NCI-H2171 treated with DMSO at 0.1 percent for 48 hours (cell line): ENCODE data around the gene NDRG4.

Experiments used
- DNase-seq: peaks from one replicate; lab custom pipeline; 2025; lab: John Stamatoyannopoulos, UW

Gene NDRG4

DNA sequence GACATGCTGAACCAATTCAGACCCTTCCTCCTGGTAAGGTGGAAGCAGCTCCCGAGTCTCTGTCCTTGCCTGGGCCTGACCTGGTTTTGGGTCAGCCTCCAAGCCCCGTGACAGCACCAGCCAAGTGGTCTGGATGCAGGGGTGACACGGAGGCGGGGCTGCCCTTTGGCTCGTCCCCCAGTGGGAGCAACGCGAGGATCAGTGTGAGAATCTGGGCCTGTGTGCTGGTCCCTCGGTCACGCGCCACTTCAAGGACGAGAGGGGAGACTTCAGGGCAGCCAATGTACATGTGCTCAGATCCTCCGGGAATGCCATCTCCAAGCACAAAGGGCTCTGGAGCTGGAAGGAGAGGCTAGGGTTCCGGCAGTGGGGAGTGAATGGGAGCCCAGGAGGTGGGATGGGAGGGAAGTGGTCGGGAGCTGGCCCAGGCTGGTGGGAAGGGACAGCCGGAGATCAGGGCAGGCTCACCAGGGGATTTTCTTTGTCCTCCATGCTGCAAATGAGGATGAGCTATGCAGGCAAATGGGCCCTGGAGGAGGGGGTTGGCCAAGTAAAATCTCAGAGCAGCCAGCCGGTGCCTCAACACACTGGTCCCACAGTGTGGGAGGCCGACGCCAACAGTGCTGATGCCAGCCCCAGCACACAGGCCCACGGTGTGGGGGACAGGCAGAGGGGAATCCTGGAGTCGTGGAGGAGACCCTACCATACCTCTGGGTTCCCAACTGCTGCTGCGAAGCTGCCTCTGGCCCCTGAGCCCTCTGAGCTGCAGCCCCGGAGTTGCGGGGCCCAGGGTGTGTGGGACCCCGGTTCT, 4.2 kb upstream of the NDRG4 start:
- DNase-seq: no peak

DNA sequence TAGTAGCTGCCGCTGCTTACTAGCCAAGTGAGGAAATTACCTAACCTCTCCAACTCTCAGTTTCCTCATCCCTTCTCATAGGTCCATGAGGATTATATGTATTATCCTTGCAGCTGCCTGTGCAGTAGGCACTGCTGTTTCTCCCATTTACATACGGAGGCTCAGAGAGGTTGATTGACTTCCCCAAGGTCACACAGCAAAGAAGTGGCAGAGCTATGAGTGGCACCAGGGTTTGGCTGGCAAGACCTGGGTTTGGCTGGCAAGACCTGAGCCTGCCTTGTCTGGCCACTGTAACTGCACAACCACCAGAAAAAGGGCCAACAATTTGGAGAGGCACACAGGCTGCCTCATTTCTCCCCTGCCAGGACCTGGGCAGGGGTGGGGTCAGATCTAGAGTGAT, 2.5 kb upstream of the NDRG4 start:
- no peak for DNase-seq

DNA sequence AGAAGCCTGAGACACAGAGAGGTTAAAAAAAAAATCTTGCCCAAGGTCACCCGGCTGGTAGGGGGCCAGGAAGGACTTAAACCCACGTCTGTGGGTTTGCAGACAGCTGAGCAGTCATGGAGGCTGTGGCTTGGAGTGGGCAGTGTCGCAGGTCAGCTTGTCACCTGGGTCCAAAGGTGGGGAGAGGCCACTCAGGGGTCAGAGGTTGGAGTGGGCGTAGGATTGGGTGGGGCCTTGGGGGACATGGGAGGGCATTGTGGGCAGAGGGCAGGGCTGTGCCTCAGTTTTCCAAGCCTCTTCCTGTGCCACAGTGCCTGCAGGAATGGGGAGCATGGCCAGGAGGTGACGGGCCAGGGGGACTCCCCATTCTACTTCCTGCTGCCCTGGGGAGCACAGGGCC, 2.0 kb upstream of the NDRG4 start:
- DNase-seq: no peak

- DNase-seq: no peak
These were observed 1.4 kb upstream of the NDRG4 start for GRCh38 chr16:58498341-58499091.

DNA sequence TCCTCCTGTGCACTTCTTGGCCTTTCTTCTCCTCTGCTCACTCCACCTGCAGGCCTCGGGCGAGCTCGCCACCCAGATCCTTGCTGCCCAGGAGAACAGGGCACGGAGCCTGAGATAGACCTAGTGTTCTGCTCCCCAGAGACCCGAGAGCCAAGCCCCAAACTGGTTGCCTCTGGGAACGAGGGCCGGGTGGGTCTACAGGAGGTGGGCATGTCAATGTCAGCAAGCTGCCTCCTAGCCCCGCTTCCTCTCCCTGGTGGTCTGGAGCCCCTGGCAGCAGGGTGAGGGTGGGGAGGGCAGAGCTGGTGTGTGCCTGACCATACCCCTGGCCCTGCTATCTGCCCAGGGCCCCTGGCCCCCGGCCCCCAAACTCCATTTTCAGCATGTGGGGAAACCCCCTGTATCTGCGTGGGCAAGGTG, 841 bp upstream of the NDRG4 start:
- DNase-seq: no peak

GRCh38 chr16:58500430-58501241, 693 bp downstream of the NDRG4 start:
- peak; percentile 73 for DNase-seq

DNA sequence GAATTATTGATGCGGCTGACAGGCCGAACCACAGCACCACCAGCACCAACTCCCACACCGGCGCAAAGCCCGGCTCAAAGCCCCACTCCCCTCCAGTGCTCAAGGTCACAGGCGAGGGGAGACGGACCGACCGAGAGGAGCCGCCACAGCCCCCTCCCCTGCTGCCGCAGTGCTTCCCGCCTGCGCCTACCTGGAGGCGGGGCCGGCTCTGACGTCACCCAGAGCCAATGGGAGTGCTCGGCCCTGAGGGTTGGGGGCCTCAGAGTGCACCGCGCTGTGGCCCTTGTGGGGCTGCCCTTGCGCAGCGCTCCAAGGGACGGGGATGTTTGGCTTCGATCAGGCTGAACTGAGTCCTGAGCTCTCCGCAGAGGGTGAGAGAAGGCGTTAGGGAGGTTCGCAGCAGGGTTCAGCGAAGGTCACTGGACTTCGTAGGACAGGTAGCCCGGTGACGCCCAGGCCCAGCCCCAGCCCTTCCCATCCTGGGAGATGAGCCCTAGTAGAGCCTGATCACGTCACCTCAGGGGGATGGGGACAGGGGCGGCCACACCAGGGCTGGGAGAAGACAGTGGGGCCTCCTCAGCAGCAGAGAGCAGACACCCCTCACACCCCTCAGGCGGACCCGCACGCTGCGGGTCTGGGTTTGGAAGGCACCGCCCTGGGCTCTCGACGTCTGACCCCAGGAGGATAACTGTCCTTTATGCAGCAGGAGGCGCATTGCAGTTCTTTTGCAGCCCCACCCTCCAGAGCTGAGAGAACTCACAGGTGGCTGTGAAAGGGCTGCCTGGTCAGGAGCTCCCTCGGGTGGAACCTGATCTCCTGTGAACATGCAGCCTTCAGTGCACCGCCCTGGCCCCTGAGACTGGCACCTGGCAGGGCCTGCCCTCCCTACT, 1.5 kb downstream of the NDRG4 start:
- peak; percentile 80 for DNase-seq

- DNase-seq: no peak
These were observed 2.4 kb downstream of the NDRG4 start for GRCh38 chr16:58502217-58502921.

DNA sequence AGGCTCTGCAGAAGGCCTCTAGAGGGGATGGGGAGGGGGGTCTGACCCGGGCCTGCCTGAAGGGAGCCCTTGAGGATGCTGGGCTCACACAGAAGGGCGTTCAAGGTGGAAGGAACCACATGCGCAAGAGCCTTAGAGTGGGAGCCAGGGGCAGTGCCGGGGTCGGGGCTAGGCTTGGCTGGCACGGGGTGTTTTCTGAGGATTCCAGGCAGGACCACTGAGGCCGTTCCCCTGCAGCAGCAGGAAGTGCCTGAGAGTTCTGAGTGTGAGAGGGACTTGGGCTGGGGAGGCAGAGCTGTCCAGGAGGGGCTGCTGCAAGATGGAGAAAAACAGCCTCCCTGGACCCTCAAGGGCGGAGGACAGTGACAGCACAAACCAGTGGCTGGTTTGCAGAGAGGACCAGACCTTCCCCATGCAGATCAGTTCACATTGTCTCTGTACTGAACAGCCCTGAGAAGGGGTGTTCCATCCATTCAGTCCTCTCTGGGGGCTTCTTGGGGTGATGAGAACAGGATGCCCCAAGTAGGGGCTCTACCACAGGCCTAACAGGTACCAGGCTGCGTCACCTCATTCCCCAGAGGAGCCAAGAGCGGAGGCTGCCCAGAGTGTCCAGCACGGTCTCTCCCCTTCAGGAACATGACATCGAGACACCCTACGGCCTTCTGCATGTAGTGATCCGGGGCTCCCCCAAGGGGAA, 3.4 kb downstream of the NDRG4 start:
- no peak for DNase-seq

DNA sequence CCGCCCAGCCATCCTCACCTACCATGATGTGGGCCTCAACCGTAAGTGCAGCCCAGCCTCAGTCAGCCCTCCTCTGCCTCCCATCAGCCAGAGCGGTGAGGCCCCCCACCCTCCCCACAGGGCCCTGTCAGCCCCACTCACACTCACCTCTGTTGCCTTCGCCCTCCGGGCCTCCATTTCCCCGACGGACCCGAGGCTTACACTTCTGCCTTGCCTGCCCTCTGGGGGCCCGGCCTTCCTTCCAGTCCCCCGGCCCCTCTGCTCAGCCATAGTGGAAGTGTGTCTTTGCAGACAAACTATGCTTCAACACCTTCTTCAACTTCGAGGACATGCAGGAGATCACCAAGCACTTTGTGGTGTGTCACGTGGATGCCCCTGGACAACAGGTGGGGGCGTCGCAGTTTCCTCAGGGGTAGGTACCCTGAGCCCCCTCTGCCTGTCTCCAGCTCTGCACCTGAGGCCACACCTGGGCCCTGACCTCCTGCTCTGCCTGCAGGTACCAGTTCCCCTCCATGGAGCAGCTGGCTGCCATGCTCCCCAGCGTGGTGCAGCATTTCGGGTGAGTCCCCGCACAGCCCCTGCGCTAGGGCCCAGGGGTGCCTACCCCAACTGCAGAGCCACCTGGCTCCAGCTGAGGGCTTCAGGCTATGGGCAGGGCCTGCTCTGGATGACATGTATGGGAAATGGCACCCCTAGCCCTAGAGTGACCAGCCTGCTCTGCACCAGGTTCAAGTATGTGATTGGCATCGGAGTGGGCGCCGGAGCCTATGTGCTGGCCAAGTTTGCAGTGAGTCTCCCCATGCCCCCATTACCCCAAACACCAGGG, 4.1 kb downstream of the NDRG4 start:
- no peak for DNase-seq

GRCh38 chr16:58506241-58507194, 6.6 kb downstream of the NDRG4 start:
- DNase-seq: peak; percentile 70

GRCh38 chr16:58507195-58507962, 7.4 kb downstream of the NDRG4 start:
- no peak for DNase-seq

- no peak for DNase-seq
These were observed 8.2 kb downstream of the NDRG4 start for GRCh38 chr16:58507963-58508670.

DNA sequence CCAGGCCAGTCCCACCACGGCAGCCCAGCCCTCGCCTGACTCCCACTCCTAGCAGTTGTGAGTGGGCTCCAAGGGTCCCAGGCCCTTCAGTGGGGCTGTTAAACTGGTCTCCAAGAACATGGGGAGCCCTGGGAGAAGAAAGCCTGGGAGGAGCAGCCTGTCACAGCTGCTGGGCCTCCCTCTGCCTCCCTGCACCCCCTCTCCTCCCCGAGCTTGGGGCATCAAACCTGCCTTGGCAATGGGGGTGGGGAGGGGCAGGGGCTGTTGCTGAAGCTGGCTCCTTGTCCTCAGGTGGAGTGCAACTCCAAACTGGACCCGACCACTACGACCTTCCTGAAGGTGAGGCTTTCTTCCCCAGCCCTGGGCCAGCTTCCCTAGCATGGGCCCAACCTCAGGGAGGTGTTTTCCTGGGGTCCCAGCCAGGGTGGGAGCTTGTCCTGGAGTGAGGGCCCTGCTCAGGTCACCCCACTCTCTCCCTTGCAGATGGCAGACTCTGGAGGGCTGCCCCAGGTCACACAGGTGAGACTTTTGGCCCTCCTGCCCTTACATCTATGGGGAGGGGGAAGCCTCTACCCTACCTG, 8.8 kb downstream of the NDRG4 start:
- DNase-seq: no peak

- no peak for DNase-seq
These were observed 9.5 kb downstream of the NDRG4 start for GRCh38 chr16:58509256-58510096.
